Activated CD8-positive, alpha-beta T cell treated with anti-CD3 and anti-CD28 coated beads for 36 hours (primary cell): ENCODE results near the gene TSTD2. TPM values are rescaled to one million over a fixed set of nuclear protein-coding genes. Genes with fewer than 3 reads are reported as not detected.

Source experiments
- ATAC-seq: fragments of 200-7000 bp; cut with Tn5 transposase; one replicate; pipeline ENCODE4 v1.10.0; 2021; ENCODE audit warnings: mild to moderate bottlenecking, moderate library complexity
- CTCF ChIA-PET: fragments of 350-600 bp; sonication (Branson Sonifier 250); formaldehyde crosslinking; loops from one replicate; lab custom pipeline; 2021; ENCODE audit warnings: antibody characterized with exemption; lab: Charles Lee
- POLR2A ChIA-PET: fragments of 350-600 bp; sonication (Branson Sonifier 250); formaldehyde crosslinking; loops from one replicate; lab custom pipeline; 2021; ENCODE audit warnings: antibody characterized with exemption; lab: Charles Lee
- DNase-seq: peaks from one replicate; pipeline ENCODE4 v3.0.0-alpha.2; 2020
- H3K27ac Mint-ChIP-seq: one replicate; pipeline ENCODE4 v1.8.0; 2021; ENCODE audit warnings: mild to moderate bottlenecking, mixed read lengths
- H3K27me3 Mint-ChIP-seq: one replicate; pipeline ENCODE4 v1.8.0; 2021; ENCODE audit warnings: mixed read lengths
- H3K36me3 Mint-ChIP-seq: one replicate; pipeline ENCODE4 v1.8.0; 2021; ENCODE audit warnings: low read depth, mixed read lengths
- H3K4me1 Mint-ChIP-seq: one replicate; pipeline ENCODE4 v1.8.0; 2021; ENCODE audit warnings: low read depth, mixed read lengths
- H3K4me3 Mint-ChIP-seq: one replicate; pipeline ENCODE4 v1.8.0; 2021; ENCODE audit warnings: mild to moderate bottlenecking, moderate library complexity, mixed read lengths
- H3K9me3 Mint-ChIP-seq: one replicate; pipeline ENCODE4 v1.8.0; 2021; ENCODE audit warnings: mixed read lengths
- intact Hi-C: fragments of 100-400 bp; cut with micrococcal nuclease; formaldehyde crosslinking; loops from one replicate; pipeline ENCODE4 v1.10.0; 2022
- total RNA-seq, 2 experiments: library from RNA; stranded (reverse); gene quantifications; one replicate each; pipeline ENCODE4 v1.2.3, GENCODE V29; 2021
- TF ChIP-seq, protein P1 (sequence below): fragments of 200-600 bp; IDR thresholded peaks from one replicate; pipeline ENCODE4 v1.8.0; 2022; ENCODE audit warnings: antibody characterized with exemption, mild to moderate bottlenecking

The TSTD2 gene
- total RNA-seq, 2 experiments from 2014 or later: 15.2 to 15.3 TPM

- TF ChIP-seq, protein P1, sequence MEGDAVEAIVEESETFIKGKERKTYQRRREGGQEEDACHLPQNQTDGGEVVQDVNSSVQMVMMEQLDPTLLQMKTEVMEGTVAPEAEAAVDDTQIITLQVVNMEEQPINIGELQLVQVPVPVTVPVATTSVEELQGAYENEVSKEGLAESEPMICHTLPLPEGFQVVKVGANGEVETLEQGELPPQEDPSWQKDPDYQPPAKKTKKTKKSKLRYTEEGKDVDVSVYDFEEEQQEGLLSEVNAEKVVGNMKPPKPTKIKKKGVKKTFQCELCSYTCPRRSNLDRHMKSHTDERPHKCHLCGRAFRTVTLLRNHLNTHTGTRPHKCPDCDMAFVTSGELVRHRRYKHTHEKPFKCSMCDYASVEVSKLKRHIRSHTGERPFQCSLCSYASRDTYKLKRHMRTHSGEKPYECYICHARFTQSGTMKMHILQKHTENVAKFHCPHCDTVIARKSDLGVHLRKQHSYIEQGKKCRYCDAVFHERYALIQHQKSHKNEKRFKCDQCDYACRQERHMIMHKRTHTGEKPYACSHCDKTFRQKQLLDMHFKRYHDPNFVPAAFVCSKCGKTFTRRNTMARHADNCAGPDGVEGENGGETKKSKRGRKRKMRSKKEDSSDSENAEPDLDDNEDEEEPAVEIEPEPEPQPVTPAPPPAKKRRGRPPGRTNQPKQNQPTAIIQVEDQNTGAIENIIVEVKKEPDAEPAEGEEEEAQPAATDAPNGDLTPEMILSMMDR: no peak
- ChIA-PET POLR2A (interaction anchor here (0.6 to 2.0 kb wide), 2 partner anchors 27 to 28 kb away, joined by 3 to 8 read pairs; partner anchors contain the start of genes NCBP1 and TSTD2), CTCF (interaction anchor here (1.0 to 1.6 kb wide), 2 partner anchors 18 to 45 kb away, joined by 3 to 5 read pairs; no protein-coding TSS in a partner anchor)
- Mint-ChIP-seq H3K9me3 (no peaks in the 10 kb centered on the region), H3K4me3 (no peak overlapping the region), H3K27me3 (no peaks in the 10 kb centered on the region), H3K36me3 (peaks cover 64% of the 10 kb centered on the region), H3K4me1 (peaks cover 15% of the 10 kb centered on the region), H3K27ac (no peak overlapping the region)
- no peak for ATAC-seq
- DNase-seq: no peak
- intact Hi-C loops: no loop called here
Measured at GRCh38 chr9:97660847-97661246, 27.7 kb upstream of the TSTD2 start.

DNA sequence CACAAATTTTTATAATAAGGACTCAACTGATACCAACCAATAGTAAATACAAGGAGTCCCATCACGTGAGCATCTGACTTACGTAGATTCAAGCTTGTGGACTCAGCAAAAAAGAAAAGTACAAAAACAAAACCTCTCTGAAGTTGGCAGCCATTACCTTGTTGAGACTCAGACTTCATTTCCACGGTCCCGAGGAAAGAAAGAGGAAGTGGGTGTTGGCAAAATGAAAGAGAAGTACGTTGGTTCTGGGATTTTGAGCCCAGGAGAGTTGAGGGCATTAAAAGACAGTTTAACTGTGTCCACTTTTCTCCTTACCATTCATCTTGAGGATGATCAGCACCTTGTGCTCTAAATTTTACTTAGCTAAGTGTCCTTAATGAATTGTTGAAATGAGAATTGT, 27.2 kb upstream of the TSTD2 start:
- Mint-ChIP-seq H3K4me3 (no peak overlapping the region), H3K36me3 (peaks cover 65% of the 10 kb centered on the region), H3K27ac (peak overlapping the region; percentile 29), H3K27me3 (no peaks in the 10 kb centered on the region), H3K9me3 (no peaks in the 10 kb centered on the region), H3K4me1 (peaks cover 10% of the 10 kb centered on the region)
- ChIA-PET POLR2A (interaction anchor here (0.6 to 2.0 kb wide), 3 partner anchors 21 to 29 kb away, joined by 3 to 8 read pairs (median 3); partner anchors contain the start of genes NCBP1 and TSTD2), CTCF (interaction anchor here (1.0 to 1.6 kb wide), 2 partner anchors 18 to 44 kb away, joined by 3 to 5 read pairs; no protein-coding TSS in a partner anchor)
- TF ChIP-seq, protein P1: no peak
- ATAC-seq (no peak), DNase-seq (no peak)
- intact Hi-C loops: no loop called here

- DNase-seq (no peak), ATAC-seq (no peak)
- peaks cover 4% of the 10 kb centered on the region for H3K4me1 Mint-ChIP-seq
- peaks cover 64% of the 10 kb centered on the region for H3K36me3 Mint-ChIP-seq
- no peaks in the 10 kb centered on the region for H3K27me3 Mint-ChIP-seq
- no peak overlapping the region for H3K4me3 Mint-ChIP-seq
- ChIA-PET POLR2A (interaction anchor here (0.8 to 2.0 kb wide), 2 partner anchors 21 to 26 kb away, joined by 3 to 8 read pairs; partner anchors contain the start of genes NCBP1 and TSTD2), CTCF (interaction anchor here (1.0 to 1.6 kb wide), 2 partner anchors 17 to 19 kb away, joined by 4 to 5 read pairs; no protein-coding TSS in a partner anchor)
- TF ChIP-seq, protein P1: no peak
- H3K27ac Mint-ChIP-seq: peak overlapping the region; percentile 29
- intact Hi-C loops: no loop called here
- H3K9me3 Mint-ChIP-seq: no peaks in the 10 kb centered on the region
Measured at GRCh38 chr9:97659771-97660170, 26.6 kb upstream of the TSTD2 start.

DNA sequence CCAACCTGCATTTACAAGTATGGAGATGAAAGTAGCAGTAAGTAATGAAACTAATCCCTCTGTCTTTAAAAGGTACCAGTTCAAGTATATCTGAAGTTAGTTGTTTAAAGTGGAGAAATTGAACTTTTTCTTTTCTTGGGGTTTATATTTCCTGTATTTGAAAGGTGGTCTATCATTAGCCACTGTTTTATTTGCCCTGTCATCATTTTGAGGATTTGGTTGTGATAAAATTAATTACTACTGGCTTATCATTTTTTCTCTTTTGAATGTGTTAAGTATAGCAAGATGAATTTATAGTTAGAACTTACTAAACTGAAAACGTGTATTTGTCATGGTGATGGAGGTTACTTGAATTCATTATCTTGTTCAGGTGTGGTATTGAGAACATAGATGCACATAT, 25.5 kb upstream of the TSTD2 start:
- CTCF ChIA-PET: no interaction called here

DNA sequence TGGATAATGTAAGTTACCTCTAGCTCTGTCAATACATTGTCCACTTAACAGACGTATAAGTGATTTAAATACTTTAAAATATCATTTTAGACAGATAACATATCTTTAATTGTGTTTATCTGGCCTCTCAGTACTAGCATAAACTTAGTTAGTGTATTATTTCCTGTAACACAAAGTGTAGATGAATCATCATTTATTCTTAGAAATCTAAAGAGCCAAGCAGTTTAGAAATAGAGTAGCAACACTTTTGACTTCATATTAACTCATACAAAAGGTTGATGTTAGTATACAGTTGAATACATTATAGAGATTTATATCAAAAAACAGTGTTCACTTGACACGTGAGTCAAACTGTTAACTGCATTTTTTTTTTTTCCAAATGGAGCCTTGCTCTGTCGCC, 18.5 kb upstream of the TSTD2 start:
- H3K4me3 Mint-ChIP-seq: no peak overlapping the region
- DNase-seq: no peak
- POLR2A ChIA-PET: no interaction called here
- H3K27ac Mint-ChIP-seq: peak overlapping the region; percentile 72
- peaks cover 54% of the 10 kb centered on the region for H3K36me3 Mint-ChIP-seq
- H3K4me1 Mint-ChIP-seq: peaks cover 4% of the 10 kb centered on the region
- TF ChIP-seq, protein P1: no peak
- CTCF ChIA-PET: interaction anchor here (1.0 kb wide), 1 partner anchor 12 kb away, joined by 3 read pairs; no protein-coding TSS in a partner anchor
- no peaks in the 10 kb centered on the region for H3K27me3 Mint-ChIP-seq
- no peaks in the 10 kb centered on the region for H3K9me3 Mint-ChIP-seq
- intact Hi-C loops: no loop called here
- ATAC-seq: peak; percentile 37

More for the DNA sequence above, 25.5 kb upstream of the TSTD2 start:
- ATAC-seq (no peak), DNase-seq (no peak)
- Mint-ChIP-seq H3K9me3 (no peaks in the 10 kb centered on the region), H3K4me3 (no peak overlapping the region), H3K36me3 (peaks cover 64% of the 10 kb centered on the region), H3K4me1 (no peaks in the 10 kb centered on the region), H3K27me3 (no peaks in the 10 kb centered on the region), H3K27ac (no peak overlapping the region)
- intact Hi-C loops: no loop called here
- TF ChIP-seq, protein P1: no peak
- POLR2A ChIA-PET: no interaction called here
